Pancreas (tissue), 10 donors: ENCODE measurements around the gene TARBP1. TPM values are rescaled to one million over a fixed set of nuclear protein-coding genes. Genes with fewer than 3 reads are reported as not detected.

Experiments
- ATAC-seq, 4 donors: fragments of 200-7000 bp; cut with Tn5 transposase; one replicate each; pipeline versions ENCODE4 v1.8.0 to v1.9.1; 2020; ENCODE audit warnings: mild to moderate bottlenecking in 4 of 4, moderate library complexity in 4 of 4
- DNase-seq, 6 donors: peaks; one replicate each; pipeline ENCODE4 v3.0.0-alpha.2; 2020
- FAIRE-seq: peaks from 2 replicates; lab custom pipeline; 2012; peaks lifted over from hg19 to GRCh38; lab: Jason Lieb, UNC
- H3K27ac ChIP-seq, 4 donors: fragments of 200-600 bp; sonication (generic); 1 replicate in 3 of 4; 2 replicates in 1 of 4; pipeline versions ENCODE4 v1.5.0 to v1.8.0; 2020
- H3K27me3 ChIP-seq, 4 donors: fragments of 200-600 bp; one replicate each; pipeline ENCODE4 v1.8.0; 2021
- H3K36me3 ChIP-seq, 3 donors: fragments of 200-600 bp; sonication (generic) in 1 of 3; one replicate each; pipeline versions ENCODE4 v1.5.0 to v1.8.0; 2020 to 2021
- H3K4me1 ChIP-seq, 3 donors: fragments of 200-600 bp; one replicate each; pipeline ENCODE4 v1.8.0; 2021
- H3K4me3 ChIP-seq, 4 donors: fragments of 200-600 bp; sonication (generic) in 2 of 4; one replicate each; pipeline versions ENCODE4 v1.5.0 to v1.8.0; 2020 to 2021
- H3K9me3 ChIP-seq, 4 donors: fragments of 200-600 bp; one replicate each; pipeline ENCODE4 v1.8.0; 2021
- WGBS, 2 donors: extraction: QIAGEN DNeasy Blood & Tissue Kit; methylation state at CpG; one replicate each; pipeline ENCODE4 v1.1.7; 2013; 5-methylcytosine and 5-hydroxymethylcytosine counted together
- intact Hi-C, 3 donors: fragments of 100-400 bp; cut with DNase I; formaldehyde crosslinking; loops; one replicate each; pipeline versions ENCODE4 v1.11.1 to v1.14.2; 2022
- polyA plus RNA-seq, 2 donors: library from polyadenylated mRNA; stranded (reverse); fragments of 200-250 nt; gene quantifications; one replicate each; pipeline ENCODE4 v1.2.3, GENCODE V29; 2013
- total RNA-seq, 6 donors: library from RNA; stranded (reverse); fragmentation: NEBNext Ultra II Directional in 4 of 6; extraction: Animal tissue kit (Norgen Biotek cat#: 25700) in 4 of 6; gene quantifications; one replicate each; pipeline versions ENCODE4 v1.2.1 to v1.2.4, GENCODE V29; 2021 to 2023
- TF ChIP-seq, protein P1 (sequence below), 4 donors: fragments of 200-600 bp; sonication (generic) in 3 of 4; IDR thresholded peaks; one replicate each; pipeline versions ENCODE4 v1.5.0 to v1.8.0; 2021; ENCODE audit warnings: antibody characterized with exemption in 4 of 4
- donor health status: healthy with polysubstance abuse.
- donor health status: DM: no; HTN: no; CAD: no; lungs with moderate emphysema.
- donor health status: DM: no; HTN: no; CAD: no.
- donor health status: control.
- donor health status: control.
- donor health status: Bipolar disorder and iron deficiency.
- donor health status: DM: yes; HTN: yes; CAD: no.
- donor health status: DM: no; HTN: no; CAD: no.
- donor health status: DM: no; HTN: no; CAD: no.
- donor health status: DM: yes; HTN: yes; CAD: no.

The TARBP1 gene
- total and polyA plus RNA-seq, 8 donors, result 11.0 to 52.2 (median 14.4) TPM

DNA sequence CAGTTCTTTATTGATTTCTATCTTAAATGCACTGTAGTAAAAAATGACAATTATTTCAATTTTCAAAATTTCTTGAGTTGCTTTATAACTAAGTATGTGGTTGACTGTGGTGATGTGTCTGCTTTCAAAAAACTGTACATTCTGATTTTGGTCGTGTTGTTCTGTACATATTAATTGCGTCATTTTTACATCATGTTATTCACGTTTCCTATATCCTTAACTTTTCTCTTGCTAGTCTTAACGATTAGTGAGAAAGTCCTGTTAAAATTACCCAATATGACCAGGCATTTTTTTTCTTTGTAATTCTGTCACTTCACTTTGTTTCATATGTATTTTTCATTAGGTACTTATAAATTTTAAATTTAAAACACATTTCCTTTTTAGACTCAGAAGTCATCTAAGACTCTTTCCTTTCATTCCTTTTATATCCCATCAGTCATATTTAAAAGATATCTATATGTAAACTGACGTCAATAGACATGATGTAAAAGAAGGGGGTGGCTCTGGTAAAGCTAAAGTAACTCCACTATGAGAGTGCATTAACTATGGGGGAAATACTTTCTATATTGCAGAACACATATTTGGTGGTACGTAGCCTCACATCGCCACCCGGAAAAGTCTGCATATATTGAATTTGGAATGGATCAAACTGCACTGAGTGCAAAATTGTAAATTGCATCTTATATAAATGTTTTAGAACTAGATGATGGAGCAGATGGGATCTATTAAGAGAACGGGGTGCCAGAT lies 106.8 kb downstream of the TARBP1 start:
- Histone ChIP-seq H3K9me3 (no peaks in the 10 kb centered on the region), H3K4me1 (peaks cover 10 to 19% (median 16%) of the 10 kb centered on the region in 3 donors), H3K4me3 (peak overlapping the region; percentile 42 to 89 (median 77)), H3K27ac (no peak overlapping the region), H3K36me3 (peaks cover 0 to 9% (median 0%) of the 10 kb centered on the region in 3 donors), H3K27me3 (no peaks in the 10 kb centered on the region)
- no peak for ATAC-seq
- TF ChIP-seq, protein P1, sequence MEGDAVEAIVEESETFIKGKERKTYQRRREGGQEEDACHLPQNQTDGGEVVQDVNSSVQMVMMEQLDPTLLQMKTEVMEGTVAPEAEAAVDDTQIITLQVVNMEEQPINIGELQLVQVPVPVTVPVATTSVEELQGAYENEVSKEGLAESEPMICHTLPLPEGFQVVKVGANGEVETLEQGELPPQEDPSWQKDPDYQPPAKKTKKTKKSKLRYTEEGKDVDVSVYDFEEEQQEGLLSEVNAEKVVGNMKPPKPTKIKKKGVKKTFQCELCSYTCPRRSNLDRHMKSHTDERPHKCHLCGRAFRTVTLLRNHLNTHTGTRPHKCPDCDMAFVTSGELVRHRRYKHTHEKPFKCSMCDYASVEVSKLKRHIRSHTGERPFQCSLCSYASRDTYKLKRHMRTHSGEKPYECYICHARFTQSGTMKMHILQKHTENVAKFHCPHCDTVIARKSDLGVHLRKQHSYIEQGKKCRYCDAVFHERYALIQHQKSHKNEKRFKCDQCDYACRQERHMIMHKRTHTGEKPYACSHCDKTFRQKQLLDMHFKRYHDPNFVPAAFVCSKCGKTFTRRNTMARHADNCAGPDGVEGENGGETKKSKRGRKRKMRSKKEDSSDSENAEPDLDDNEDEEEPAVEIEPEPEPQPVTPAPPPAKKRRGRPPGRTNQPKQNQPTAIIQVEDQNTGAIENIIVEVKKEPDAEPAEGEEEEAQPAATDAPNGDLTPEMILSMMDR (IDR thresholded peaks at IDR 0.05), result no peak
- FAIRE-seq, result no peak
- intact Hi-C loops, result no loop called here
- DNase-seq, result no peak
- WGBS, 2 donors, result 26 to 40% methylated on average over 9 of the region's 9 CpGs

DNA sequence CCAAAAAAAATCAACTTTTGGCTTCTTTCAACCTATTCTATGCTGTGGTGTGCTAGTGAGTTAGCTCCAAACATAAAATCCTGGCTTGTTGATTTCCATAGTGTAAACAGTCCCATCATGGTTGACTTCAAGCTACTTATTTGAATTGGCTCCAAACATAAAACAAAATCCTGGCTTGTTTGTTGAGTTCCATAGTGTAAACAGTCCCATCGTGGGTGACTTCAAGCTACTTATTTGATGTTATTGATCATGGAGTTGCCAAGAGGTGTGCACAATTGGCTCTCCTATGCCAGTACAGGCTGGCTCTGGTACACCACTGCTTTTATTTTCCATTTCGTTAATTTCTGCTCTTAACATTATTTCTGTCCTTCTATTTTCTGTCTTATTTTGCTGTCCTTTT lies 107.6 kb downstream of the TARBP1 start:
- Histone ChIP-seq H3K9me3 (no peaks in the 10 kb centered on the region), H3K4me3 (no peak overlapping the region), H3K4me1 (peaks cover 10 to 19% (median 16%) of the 10 kb centered on the region in 3 donors), H3K27me3 (no peaks in the 10 kb centered on the region), H3K36me3 (peaks cover 0 to 7% (median 0%) of the 10 kb centered on the region in 3 donors), H3K27ac (no peak overlapping the region)
- ATAC-seq, result no peak
- no peak for DNase-seq
- FAIRE-seq, result no peak
- TF ChIP-seq, protein P1 (IDR thresholded peaks at IDR 0.05), result no peak
- intact Hi-C loops, result no loop called here
- WGBS, 2 donors, result 21 to 27% methylated on average over 2 of the region's 2 CpGs

DNA sequence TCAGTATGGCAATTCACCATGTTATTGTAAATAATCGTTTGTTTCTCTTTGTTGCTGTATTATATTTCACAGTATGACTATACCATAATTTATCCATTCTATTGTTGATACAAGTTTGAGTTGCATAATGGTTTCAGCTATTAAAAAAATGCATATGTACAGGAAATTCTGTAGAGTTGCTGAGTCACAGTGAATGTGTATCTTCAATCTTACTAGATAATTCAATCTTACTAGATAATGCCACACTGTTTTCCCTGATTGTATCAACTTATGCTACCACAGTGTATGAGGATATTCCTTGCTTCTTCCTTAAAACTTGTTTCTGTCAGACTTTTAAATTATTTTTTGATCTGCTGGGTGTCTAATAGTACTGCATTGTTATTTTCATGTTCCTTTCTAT lies 109.2 kb downstream of the TARBP1 start:
- DNase-seq, result no peak
- H3K27ac ChIP-seq, result no peak overlapping the region
- FAIRE-seq, result no peak
- H3K36me3 ChIP-seq, result no peaks in the 10 kb centered on the region
- H3K4me3 ChIP-seq, result no peak overlapping the region
- no peaks in the 10 kb centered on the region for H3K27me3 ChIP-seq
- ATAC-seq, result no peak
- 56 to 67% methylated on average over 1 of the region's 1 CpG for WGBS, 2 donors
- no peaks in the 10 kb centered on the region for H3K9me3 ChIP-seq
- H3K4me1 ChIP-seq, result peaks cover 10 to 19% (median 16%) of the 10 kb centered on the region in 3 donors
- intact Hi-C loops, result no loop called here
- TF ChIP-seq, protein P1 (IDR thresholded peaks at IDR 0.05), result no peak

DNA sequence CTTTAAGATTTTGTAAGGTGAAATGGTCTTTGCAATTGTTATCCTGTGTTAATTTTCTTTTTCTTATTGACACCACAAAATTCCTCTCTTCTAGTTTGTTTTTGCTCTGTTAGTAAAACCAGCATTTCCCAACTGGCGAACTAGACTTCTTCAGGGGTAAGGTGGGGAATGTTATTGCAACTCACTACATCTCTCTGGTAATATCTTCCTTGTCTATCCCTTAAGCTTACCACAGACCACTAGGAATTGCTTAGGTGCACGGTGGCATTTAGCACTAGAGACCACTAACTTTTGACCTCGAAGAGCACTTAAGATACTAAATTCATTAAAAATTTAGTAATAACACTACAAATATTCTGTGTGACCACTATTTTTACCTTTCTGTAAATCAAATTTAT lies 109.9 kb downstream of the TARBP1 start:
- TF ChIP-seq, protein P1 (IDR thresholded peaks at IDR 0.05), result no peak
- no peak overlapping the region for H3K4me3 ChIP-seq
- 73 to 74% methylated on average over 3 of the region's 3 CpGs for WGBS, 2 donors
- intact Hi-C loops, result no loop called here
- no peaks in the 10 kb centered on the region for H3K9me3 ChIP-seq
- no peak for DNase-seq
- no peaks in the 10 kb centered on the region for H3K36me3 ChIP-seq
- ATAC-seq, result no peak
- no peak overlapping the region for H3K27ac ChIP-seq
- peaks cover 10 to 14% (median 11%) of the 10 kb centered on the region in 3 donors for H3K4me1 ChIP-seq
- no peak for FAIRE-seq
- H3K27me3 ChIP-seq, result no peaks in the 10 kb centered on the region
